Neural crest cell (in vitro differentiated cells): ENCODE results near the gene TTLL11. TPM values are rescaled to one million over a fixed set of nuclear protein-coding genes. Genes with fewer than 3 reads are reported as not detected.

Experiments used
- DNase-seq: peaks from one replicate; pipeline ENCODE4 v3.0.0; 2021; ENCODE audit warnings: low read depth, mixed read lengths, low spot score
- H3K27ac Mint-ChIP-seq: one replicate; pipeline ENCODE4 v1.8.0; 2021; ENCODE audit warnings: mild to moderate bottlenecking, mixed read lengths; ENCODE audit not compliant: unreplicated experiment
- H3K27me3 Mint-ChIP-seq: 2 replicates; pipeline ENCODE4 v1.8.0; 2021; ENCODE audit warnings: low read depth, mild to moderate bottlenecking, mixed read lengths
- H3K36me3 Mint-ChIP-seq: 2 replicates; pipeline ENCODE4 v1.8.0; 2021; ENCODE audit warnings: low read depth, mild to moderate bottlenecking, mixed read lengths
- H3K4me1 Mint-ChIP-seq: 2 replicates; pipeline ENCODE4 v1.8.0; 2021; ENCODE audit warnings: mixed read lengths
- H3K4me3 Mint-ChIP-seq: one replicate; pipeline ENCODE4 v1.8.0; 2021; ENCODE audit warnings: mild to moderate bottlenecking, mixed read lengths
- H3K9me3 Mint-ChIP-seq: 2 replicates; pipeline ENCODE4 v1.8.0; 2021; ENCODE audit warnings: mixed read lengths
- CTCF ChIP-seq: fragments of 200-600 bp; sonication (generic); conservative IDR thresholded peaks from 2 replicates; pipeline ENCODE4 v1.5.0; 2021; ENCODE audit warnings: antibody characterized with exemption, mild to moderate bottlenecking
- long read RNA-seq: library from polyadenylated mRNA; unstranded; transcript quantifications from one replicate; pipeline ENCODE4 v2.0.0, GENCODE V29; 2020
- total RNA-seq: library from RNA; stranded (reverse); gene quantifications from 2 replicates; pipeline ENCODE4 v1.2.1, GENCODE V29; 2021

The TTLL11 gene
- 8.6 and 9.1 TPM in 2 replicates for total RNA-seq
- long read RNA-seq: 0 reads

- Mint-ChIP-seq H3K9me3 (no peaks in the 10 kb centered on the region), H3K4me1 (peaks cover 14% of the 10 kb centered on the region), H3K36me3 (no peaks in the 10 kb centered on the region), H3K4me3 (peak within 1 kb of the TSS; percentile 88), H3K27me3 (peaks cover 29% of the 10 kb centered on the region), H3K27ac (peak within 1 kb of the TSS; percentile 36)
- peak; percentile 94 for DNase-seq
- TF ChIP-seq CTCF: no peak
Observed at GRCh38 chr9:122092611-122093506, at the start of gene TTLL11. TTLL11 (minus strand) TSS chr9:122093308; CDS start chr9:122093148, 160 bp downstream.

GRCh38 chr9:122141671-122142070, 48.6 kb upstream of the TTLL11 start:
- no peak for TF ChIP-seq CTCF
- H3K27ac Mint-ChIP-seq: no peak overlapping the region
- peaks cover 7% of the 10 kb centered on the region for H3K27me3 Mint-ChIP-seq
- H3K4me3 Mint-ChIP-seq: no peak overlapping the region
- H3K4me1 Mint-ChIP-seq: no peaks in the 10 kb centered on the region
- H3K9me3 Mint-ChIP-seq: no peaks in the 10 kb centered on the region
- H3K36me3 Mint-ChIP-seq: peaks cover 7% of the 10 kb centered on the region
- no peak for DNase-seq

GRCh38 chr9:122140368-122141193, 47.5 kb upstream of the TTLL11 start:
- H3K9me3 Mint-ChIP-seq: no peaks in the 10 kb centered on the region
- H3K27me3 Mint-ChIP-seq: peaks cover 14% of the 10 kb centered on the region
- no peak for DNase-seq
- no peak overlapping the region for H3K27ac Mint-ChIP-seq
- H3K4me3 Mint-ChIP-seq: no peak overlapping the region
- H3K4me1 Mint-ChIP-seq: no peaks in the 10 kb centered on the region
- peaks cover 7% of the 10 kb centered on the region for H3K36me3 Mint-ChIP-seq
- TF ChIP-seq CTCF: no peak

- Mint-ChIP-seq H3K4me1 (peaks cover 13% of the 10 kb centered on the region), H3K36me3 (no peaks in the 10 kb centered on the region), H3K27me3 (peaks cover 28% of the 10 kb centered on the region), H3K27ac (peak overlapping the region; percentile 58), H3K4me3 (no peak overlapping the region), H3K9me3 (no peaks in the 10 kb centered on the region)
- no peak for DNase-seq
- no peak for TF ChIP-seq CTCF
Observed at GRCh38 chr9:122138560-122139268, 45.6 kb upstream of the TTLL11 start.

- Mint-ChIP-seq H3K4me3 (no peak overlapping the region), H3K27ac (no peak overlapping the region), H3K9me3 (no peaks in the 10 kb centered on the region), H3K36me3 (no peaks in the 10 kb centered on the region), H3K27me3 (peaks cover 59% of the 10 kb centered on the region), H3K4me1 (peaks cover 26% of the 10 kb centered on the region)
- DNase-seq: no peak
- TF ChIP-seq CTCF: no peak
Observed at GRCh38 chr9:122135529-122135859, 42.4 kb upstream of the TTLL11 start.
